NB4 (cell line): ENCODE data around the gene FHIP1A.

Source experiments
- DNase-seq: peaks from one replicate; pipeline ENCODE4 v3.0.0; 2010; ENCODE audit warnings: low read depth
- H3K4me3 ChIP-seq: one replicate; pipeline ENCODE4 v1.5.1; 2011; ENCODE audit warnings: mild to moderate bottlenecking, low read depth, low read length, moderate library complexity
- MYC ChIP-seq: IDR thresholded peaks from 2 replicates; pipeline ENCODE4 v1.6.1; 2011; ENCODE audit warnings: low read depth, low read length
- POLR2A ChIP-seq: IDR thresholded peaks from 2 replicates; pipeline ENCODE4 v1.6.1; 2011; ENCODE audit warnings: mild to moderate bottlenecking; ENCODE audit not compliant: insufficient read length; ENCODE audit errors: extremely low read depth
- TF ChIP-seq, protein P1 (sequence below): IDR thresholded peaks from 2 replicates; pipeline ENCODE4 v1.6.1; 2011; ENCODE audit warnings: low read depth, low read length
- TF ChIP-seq, protein P2 (sequence below): IDR thresholded peaks from one replicate; pipeline ENCODE4 v1.5.1; 2012; ENCODE audit warnings: low read depth, low read length

The FHIP1A gene

DNA sequence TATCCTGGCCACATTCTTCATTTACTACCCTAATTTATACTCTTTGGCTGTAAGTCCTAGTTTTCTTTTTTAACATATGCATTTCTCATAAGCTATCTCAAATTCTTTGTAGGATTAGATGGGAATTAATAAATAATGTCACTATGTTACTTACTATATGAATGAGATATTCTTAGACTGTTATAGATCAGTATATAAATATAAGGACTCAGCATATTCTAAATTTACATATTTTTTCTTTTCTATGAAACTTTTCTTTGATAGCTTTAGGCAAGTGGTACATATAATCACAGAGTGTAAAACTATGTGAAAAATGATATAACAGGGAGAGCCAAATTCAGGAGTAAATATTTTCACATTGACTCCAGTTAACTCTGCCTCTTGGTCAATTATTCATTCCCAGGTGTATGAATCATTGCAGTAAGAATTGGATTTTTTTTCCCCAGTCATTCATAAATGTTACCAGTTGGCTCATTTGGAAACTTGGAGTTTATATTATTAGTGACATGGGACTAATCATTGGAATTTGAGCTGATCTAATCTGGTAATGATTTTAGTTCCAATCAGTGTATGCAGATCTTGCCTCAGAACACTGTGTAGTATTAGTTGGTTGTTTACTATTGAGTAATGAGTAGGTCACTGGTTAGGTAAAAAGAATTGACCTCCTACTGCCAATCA is 25.3 kb downstream of the FHIP1A start:
- TF ChIP-seq, protein P1, sequence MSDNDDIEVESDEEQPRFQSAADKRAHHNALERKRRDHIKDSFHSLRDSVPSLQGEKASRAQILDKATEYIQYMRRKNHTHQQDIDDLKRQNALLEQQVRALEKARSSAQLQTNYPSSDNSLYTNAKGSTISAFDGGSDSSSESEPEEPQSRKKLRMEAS: no peak
- TF ChIP-seq POLR2A (no peak), MYC (no peak)
- TF ChIP-seq, protein P2, sequence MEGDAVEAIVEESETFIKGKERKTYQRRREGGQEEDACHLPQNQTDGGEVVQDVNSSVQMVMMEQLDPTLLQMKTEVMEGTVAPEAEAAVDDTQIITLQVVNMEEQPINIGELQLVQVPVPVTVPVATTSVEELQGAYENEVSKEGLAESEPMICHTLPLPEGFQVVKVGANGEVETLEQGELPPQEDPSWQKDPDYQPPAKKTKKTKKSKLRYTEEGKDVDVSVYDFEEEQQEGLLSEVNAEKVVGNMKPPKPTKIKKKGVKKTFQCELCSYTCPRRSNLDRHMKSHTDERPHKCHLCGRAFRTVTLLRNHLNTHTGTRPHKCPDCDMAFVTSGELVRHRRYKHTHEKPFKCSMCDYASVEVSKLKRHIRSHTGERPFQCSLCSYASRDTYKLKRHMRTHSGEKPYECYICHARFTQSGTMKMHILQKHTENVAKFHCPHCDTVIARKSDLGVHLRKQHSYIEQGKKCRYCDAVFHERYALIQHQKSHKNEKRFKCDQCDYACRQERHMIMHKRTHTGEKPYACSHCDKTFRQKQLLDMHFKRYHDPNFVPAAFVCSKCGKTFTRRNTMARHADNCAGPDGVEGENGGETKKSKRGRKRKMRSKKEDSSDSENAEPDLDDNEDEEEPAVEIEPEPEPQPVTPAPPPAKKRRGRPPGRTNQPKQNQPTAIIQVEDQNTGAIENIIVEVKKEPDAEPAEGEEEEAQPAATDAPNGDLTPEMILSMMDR: no peak
- no peak for DNase-seq
- no peak overlapping the region for H3K4me3 ChIP-seq

DNA sequence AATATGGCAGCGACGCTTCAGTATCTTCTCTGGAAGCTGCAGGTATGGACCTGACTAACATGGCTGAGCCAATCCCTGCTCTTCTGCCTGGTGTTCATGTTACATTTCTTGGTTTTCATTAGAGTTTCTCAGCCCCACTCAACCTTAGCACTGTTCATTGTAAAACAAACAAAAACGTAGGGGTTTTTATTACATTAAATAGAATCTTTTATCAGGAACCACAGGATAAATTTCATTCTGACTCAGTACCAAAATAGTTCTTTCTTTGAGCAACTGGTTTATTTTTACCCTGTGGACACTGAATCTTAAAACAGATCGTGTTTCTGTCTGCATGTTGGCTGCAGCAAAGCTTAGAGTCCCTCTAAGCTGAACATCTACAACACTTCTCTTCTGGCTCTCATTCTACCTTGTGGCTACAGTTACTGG is 27.1 kb downstream of the FHIP1A start:
- DNase-seq: no peak
- TF ChIP-seq MYC: no peak
- TF ChIP-seq, protein P2: no peak
- TF ChIP-seq, protein P1: no peak
- no peak for TF ChIP-seq POLR2A
- H3K4me3 ChIP-seq: no peak overlapping the region

DNA sequence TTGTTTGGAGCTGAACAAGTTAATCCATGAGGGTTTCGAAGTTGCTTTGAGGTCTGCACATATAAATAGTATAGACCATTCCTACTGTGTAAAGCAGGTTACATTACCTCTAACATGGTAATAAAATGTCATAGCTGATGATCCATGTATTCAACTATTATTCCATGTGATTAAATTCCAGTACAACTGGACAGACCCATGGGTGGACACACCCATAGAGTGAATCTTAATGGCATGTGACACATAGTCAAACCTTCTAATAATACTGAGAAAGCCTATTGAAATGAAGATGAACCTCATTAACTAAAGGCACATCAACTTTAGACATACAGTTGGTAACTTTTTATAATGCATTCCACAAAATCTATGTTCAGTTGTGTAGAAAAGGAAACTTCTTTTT is 28.5 kb downstream of the FHIP1A start:
- TF ChIP-seq POLR2A (no peak), MYC (no peak)
- TF ChIP-seq, protein P2: no peak
- TF ChIP-seq, protein P1: no peak
- no peak for DNase-seq
- H3K4me3 ChIP-seq: no peak overlapping the region

DNA sequence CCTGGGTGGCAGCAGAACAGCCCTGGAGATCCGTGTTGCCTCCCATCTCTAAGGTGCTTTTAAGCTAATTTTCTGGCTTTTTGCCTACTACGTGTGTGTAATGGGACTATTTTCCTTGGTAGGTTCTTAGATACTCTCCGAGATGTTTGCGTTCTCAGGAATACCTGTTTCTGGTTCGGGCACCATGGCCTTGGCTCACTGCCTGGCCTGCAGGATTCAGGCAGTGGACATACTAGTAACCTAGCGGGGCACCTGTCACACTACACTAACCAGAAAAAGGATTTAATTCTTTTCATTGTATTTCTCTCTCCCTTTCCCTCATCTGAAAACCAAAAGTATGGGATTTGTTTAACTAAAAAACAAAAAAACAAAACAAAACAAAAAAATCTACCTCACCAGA is 29.2 kb downstream of the FHIP1A start:
- TF ChIP-seq MYC (no peak), POLR2A (no peak)
- TF ChIP-seq, protein P2: no peak
- TF ChIP-seq, protein P1: no peak
- no peak overlapping the region for H3K4me3 ChIP-seq
- no peak for DNase-seq

DNA sequence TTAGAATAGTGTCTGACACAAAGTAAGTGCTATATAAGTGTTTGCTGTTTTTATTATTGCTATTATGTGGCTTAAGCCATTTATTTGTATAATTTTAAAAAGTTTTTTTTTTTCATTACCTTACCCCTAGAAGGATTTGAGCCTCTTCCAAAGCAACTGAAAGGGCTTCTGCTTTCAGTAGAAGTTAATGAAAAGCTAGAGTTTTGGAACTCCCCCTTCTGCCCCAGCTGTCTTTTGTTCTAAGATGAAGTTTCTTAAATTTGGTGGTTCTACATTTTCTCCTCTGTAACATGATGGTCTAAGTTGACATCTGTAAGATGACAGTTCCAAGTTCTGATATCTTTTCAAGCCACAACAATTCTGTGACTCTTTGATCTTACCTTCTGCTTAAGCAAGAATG is 30.3 kb downstream of the FHIP1A start:
- no peak for DNase-seq
- TF ChIP-seq, protein P1: no peak
- no peak for TF ChIP-seq POLR2A
- TF ChIP-seq, protein P2: no peak
- no peak for TF ChIP-seq MYC
- H3K4me3 ChIP-seq: no peak overlapping the region
